Lower leg skin (tissue), 3 donors: Measurements from ENCODE around the gene RAD9A.

Experiments
- POLR2A ChIP-seq, 2 donors: fragments of 450-650 bp; IDR thresholded peaks; one replicate each; pipeline ENCODE4 v1.6.1; 2016 to 2017; ENCODE audit warnings: antibody characterized with exemption in 2 of 2, mild to moderate bottlenecking in 1 of 2, moderate library complexity in 1 of 2
- TF ChIP-seq, protein P1 (sequence below), 3 donors: fragments of 450-650 bp; IDR thresholded peaks; one replicate each; pipeline ENCODE4 v1.5.1; 2016; ENCODE audit warnings: antibody characterized with exemption in 3 of 3, mild to moderate bottlenecking in 3 of 3, moderate library complexity in 2 of 3

- TF ChIP-seq, protein P1, sequence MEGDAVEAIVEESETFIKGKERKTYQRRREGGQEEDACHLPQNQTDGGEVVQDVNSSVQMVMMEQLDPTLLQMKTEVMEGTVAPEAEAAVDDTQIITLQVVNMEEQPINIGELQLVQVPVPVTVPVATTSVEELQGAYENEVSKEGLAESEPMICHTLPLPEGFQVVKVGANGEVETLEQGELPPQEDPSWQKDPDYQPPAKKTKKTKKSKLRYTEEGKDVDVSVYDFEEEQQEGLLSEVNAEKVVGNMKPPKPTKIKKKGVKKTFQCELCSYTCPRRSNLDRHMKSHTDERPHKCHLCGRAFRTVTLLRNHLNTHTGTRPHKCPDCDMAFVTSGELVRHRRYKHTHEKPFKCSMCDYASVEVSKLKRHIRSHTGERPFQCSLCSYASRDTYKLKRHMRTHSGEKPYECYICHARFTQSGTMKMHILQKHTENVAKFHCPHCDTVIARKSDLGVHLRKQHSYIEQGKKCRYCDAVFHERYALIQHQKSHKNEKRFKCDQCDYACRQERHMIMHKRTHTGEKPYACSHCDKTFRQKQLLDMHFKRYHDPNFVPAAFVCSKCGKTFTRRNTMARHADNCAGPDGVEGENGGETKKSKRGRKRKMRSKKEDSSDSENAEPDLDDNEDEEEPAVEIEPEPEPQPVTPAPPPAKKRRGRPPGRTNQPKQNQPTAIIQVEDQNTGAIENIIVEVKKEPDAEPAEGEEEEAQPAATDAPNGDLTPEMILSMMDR (IDR thresholded peaks at IDR 0.05), result no peak
- TF ChIP-seq POLR2A (IDR thresholded peaks at IDR 0.05), result no peak
These were observed 6.9 kb upstream of the RAD9A start for GRCh38 chr11:67384851-67385366.
